Measurements from ENCODE around the gene CRACDL. TPM values are rescaled to one million over a fixed set of nuclear protein-coding genes. Genes with fewer than 3 reads are reported as not detected.

CRACDL gene
- total RNA-seq, 2 experiments from 2014 or later: 0.36 to 1.5 TPM

DNA sequence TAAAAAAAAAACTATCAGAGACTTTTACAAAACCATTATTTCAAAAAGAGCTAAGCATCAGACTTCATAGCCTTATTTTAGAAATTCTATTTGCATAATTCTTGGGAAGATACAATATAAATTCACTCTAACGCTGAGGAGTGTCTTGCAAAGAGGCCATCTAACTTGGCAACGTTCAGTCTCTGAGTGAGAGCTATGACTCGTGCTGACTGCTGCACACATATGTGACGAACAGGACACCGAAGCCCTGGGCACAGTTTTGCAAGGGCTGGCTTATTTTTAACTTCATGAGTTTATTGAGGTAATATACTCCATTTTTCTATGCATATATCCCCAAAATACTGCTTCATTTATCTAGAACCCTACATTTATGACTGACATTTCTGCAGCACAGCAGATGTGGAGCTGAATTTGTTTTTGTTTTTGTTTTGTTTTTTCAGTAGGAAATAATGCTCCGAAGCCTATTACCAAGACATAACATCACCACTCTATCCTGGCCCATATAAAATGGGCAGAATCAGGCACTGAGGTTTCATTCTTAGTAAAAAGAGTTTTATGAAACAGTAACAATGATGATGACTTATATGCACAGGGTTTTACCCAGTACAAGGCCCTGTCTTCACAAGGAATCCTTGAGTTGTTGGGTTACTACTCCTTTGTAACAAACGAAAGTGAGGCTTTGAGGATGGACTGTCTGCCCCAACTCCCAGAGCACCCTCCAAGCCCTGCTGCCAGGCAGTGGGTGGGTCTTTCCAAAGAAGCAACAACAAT is 68.3 kb downstream of the CRACDL start:
- Mint-ChIP-seq H3K4me1 (ENCODE audit: low read depth) (no peaks in the 10 kb centered on the region), H3K27me3 (no peaks in the 10 kb centered on the region), H3K27ac (no peak overlapping the region), H3K9me3 (no peaks in the 10 kb centered on the region), H3K4me3 (no peak overlapping the region), H3K36me3 (ENCODE audit: low read depth) (no peaks in the 10 kb centered on the region)
- Histone ChIP-seq H3K36me3 (ENCODE audit: insufficient read depth, low read length) (no peaks in the 10 kb centered on the region), H3K4me1 (ENCODE audit: insufficient read depth, low read length) (no peaks in the 10 kb centered on the region), H3K27me3 (ENCODE audit: control insufficient read depth in 1 of 2, insufficient read depth in 2 of 2, low read length in 2 of 2) (no peaks in the 10 kb centered on the region), H3K27ac (ENCODE audit: low read depth in 1 of 2, low read length in 2 of 2) (no peak overlapping the region), H3K9me3 (ENCODE audit: control insufficient read depth in 1 of 2, insufficient read depth in 1 of 2, low read length in 2 of 2) (peaks cover 9 to 18% of the 10 kb centered on the region in 2 experiments), H3K4me3 (ENCODE audit: low read length) (no peak overlapping the region)
- POLR2A ChIA-PET: no interaction called here
- ATAC-seq (ENCODE audit: poor library complexity) (no peak), DNase-seq (no peak)
- intact Hi-C loops (cut with DNase I, micrococcal nuclease): no loop called here
- CTCF ChIA-PET: no interaction called here
- TF ChIP-seq, protein P1, sequence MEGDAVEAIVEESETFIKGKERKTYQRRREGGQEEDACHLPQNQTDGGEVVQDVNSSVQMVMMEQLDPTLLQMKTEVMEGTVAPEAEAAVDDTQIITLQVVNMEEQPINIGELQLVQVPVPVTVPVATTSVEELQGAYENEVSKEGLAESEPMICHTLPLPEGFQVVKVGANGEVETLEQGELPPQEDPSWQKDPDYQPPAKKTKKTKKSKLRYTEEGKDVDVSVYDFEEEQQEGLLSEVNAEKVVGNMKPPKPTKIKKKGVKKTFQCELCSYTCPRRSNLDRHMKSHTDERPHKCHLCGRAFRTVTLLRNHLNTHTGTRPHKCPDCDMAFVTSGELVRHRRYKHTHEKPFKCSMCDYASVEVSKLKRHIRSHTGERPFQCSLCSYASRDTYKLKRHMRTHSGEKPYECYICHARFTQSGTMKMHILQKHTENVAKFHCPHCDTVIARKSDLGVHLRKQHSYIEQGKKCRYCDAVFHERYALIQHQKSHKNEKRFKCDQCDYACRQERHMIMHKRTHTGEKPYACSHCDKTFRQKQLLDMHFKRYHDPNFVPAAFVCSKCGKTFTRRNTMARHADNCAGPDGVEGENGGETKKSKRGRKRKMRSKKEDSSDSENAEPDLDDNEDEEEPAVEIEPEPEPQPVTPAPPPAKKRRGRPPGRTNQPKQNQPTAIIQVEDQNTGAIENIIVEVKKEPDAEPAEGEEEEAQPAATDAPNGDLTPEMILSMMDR (IDR thresholded peaks at IDR 0.05): no peak

DNA sequence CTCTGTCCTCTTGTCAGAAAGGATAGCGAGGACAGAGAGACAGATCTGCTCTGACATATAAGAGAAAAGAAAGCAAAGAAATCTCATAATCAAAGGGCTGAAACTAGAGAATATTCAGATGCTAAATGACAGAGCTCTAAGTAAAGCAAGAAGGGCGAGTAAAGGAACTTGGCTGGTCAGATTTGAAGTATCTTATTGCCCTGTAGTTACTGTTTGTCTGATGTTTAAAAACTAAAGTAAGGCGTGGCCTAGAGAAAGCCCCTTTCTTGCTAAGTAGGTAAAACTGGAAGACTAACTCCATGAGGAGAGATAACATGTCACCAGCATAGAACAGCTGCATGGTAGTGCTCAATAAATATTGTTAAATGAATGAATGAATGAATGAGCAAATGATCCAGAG is 70.0 kb downstream of the CRACDL start:
- Mint-ChIP-seq H3K36me3 (ENCODE audit: low read depth) (peaks cover 6% of the 10 kb centered on the region), H3K9me3 (peaks cover 2% of the 10 kb centered on the region), H3K27me3 (no peaks in the 10 kb centered on the region), H3K27ac (no peak overlapping the region), H3K4me3 (no peak overlapping the region), H3K4me1 (ENCODE audit: low read depth) (no peaks in the 10 kb centered on the region)
- H3K27ac ChIP-seq (ENCODE audit: low read depth in 1 of 2, low read length in 2 of 2): no peak overlapping the region
- ATAC-seq (ENCODE audit: poor library complexity) (no peak), DNase-seq (no peak)
- no peaks in the 10 kb centered on the region for H3K36me3 ChIP-seq (ENCODE audit: insufficient read depth, low read length)
- no peaks in the 10 kb centered on the region for H3K4me1 ChIP-seq (ENCODE audit: insufficient read depth, low read length)
- peaks cover 19 to 21% of the 10 kb centered on the region in 2 experiments for H3K9me3 ChIP-seq (ENCODE audit: control insufficient read depth in 1 of 2, insufficient read depth in 1 of 2, low read length in 2 of 2)
- H3K27me3 ChIP-seq (ENCODE audit: control insufficient read depth in 1 of 2, insufficient read depth in 2 of 2, low read length in 2 of 2): no peaks in the 10 kb centered on the region
- CTCF ChIA-PET: no interaction called here
- intact Hi-C loops (cut with DNase I, micrococcal nuclease): no loop called here
- TF ChIP-seq, protein P1 (IDR thresholded peaks at IDR 0.05): no peak
- no peak overlapping the region for H3K4me3 ChIP-seq (ENCODE audit: low read length)
- POLR2A ChIA-PET: no interaction called here

DNA sequence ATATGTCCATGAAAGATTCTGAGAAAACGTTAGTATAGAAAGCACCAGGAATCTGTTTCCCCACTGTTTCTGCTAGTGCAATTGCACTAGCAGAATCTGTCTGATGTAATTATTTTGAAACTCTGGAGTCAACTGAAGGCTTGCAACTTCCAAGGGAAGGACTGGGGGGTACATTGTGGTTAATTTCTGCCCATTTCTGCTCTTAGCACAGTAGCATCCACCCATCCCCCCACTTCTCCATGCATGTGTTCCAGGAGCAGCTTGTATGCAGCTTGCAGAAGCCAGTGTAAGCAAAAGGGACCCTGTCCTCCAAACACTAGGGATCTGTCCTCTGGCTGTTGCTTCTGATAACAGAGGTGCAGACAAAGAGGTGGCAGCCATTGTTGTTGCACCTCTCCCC is 74.4 kb downstream of the CRACDL start:
- H3K9me3 ChIP-seq (ENCODE audit: control insufficient read depth in 1 of 2, insufficient read depth in 1 of 2, low read length in 2 of 2): peaks cover 5 to 47% of the 10 kb centered on the region in 2 experiments
- Mint-ChIP-seq H3K27me3 (no peaks in the 10 kb centered on the region), H3K4me3 (no peak overlapping the region), H3K4me1 (ENCODE audit: low read depth) (no peaks in the 10 kb centered on the region), H3K27ac (no peak overlapping the region), H3K36me3 (ENCODE audit: low read depth) (peaks cover 12% of the 10 kb centered on the region), H3K9me3 (peaks cover 7% of the 10 kb centered on the region)
- H3K36me3 ChIP-seq (ENCODE audit: insufficient read depth, low read length): no peaks in the 10 kb centered on the region
- ATAC-seq (ENCODE audit: poor library complexity): no peak
- TF ChIP-seq, protein P1 (IDR thresholded peaks at IDR 0.05): no peak
- CTCF ChIA-PET: no interaction called here
- H3K4me1 ChIP-seq (ENCODE audit: insufficient read depth, low read length): no peaks in the 10 kb centered on the region
- no peaks in the 10 kb centered on the region for H3K27me3 ChIP-seq (ENCODE audit: control insufficient read depth in 1 of 2, insufficient read depth in 2 of 2, low read length in 2 of 2)
- DNase-seq: no peak
- H3K27ac ChIP-seq (ENCODE audit: low read depth in 1 of 2, low read length in 2 of 2): no peak overlapping the region
- no peak overlapping the region for H3K4me3 ChIP-seq (ENCODE audit: low read length)
- intact Hi-C loops (cut with DNase I, micrococcal nuclease): no loop called here
- POLR2A ChIA-PET: no interaction called here

Data from CD4-positive, alpha-beta T cell (primary cell).